ENCODE measurements around the gene NCKAP5. TPM values are rescaled to one million over a fixed set of nuclear protein-coding genes. Genes with fewer than 3 reads are reported as not detected.

NCKAP5 gene
- total RNA-seq, 4 donors from 2014 or later = 0.37 to 1.3 (median 0.83) TPM

DNA sequence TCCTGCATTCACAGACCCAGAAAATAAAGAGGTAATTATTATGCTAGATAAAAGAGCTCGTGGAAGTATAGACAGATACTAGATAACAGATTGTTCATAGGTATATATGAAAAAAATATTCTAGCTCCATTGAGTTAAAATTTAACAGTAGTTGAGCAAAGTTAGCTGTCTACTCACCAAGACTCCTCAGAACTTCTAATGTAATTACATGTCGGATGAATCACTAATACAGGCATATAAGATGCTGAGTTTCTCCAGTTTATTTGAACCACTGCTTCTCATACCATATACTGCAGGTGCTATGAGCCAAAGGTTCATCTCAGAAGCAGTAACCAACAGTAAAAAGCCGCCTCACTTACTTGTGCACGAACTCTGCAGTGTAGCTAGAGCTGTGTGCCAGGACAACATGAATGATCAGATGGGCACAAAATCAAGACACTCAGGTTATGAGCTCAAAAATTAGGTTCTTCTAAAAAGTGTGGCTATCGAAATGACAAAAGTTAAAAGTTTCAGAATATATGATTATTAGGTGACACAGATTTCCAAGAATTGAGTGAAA, 373.4 kb downstream of the NCKAP5 start:
- TF ChIP-seq, protein P1, sequence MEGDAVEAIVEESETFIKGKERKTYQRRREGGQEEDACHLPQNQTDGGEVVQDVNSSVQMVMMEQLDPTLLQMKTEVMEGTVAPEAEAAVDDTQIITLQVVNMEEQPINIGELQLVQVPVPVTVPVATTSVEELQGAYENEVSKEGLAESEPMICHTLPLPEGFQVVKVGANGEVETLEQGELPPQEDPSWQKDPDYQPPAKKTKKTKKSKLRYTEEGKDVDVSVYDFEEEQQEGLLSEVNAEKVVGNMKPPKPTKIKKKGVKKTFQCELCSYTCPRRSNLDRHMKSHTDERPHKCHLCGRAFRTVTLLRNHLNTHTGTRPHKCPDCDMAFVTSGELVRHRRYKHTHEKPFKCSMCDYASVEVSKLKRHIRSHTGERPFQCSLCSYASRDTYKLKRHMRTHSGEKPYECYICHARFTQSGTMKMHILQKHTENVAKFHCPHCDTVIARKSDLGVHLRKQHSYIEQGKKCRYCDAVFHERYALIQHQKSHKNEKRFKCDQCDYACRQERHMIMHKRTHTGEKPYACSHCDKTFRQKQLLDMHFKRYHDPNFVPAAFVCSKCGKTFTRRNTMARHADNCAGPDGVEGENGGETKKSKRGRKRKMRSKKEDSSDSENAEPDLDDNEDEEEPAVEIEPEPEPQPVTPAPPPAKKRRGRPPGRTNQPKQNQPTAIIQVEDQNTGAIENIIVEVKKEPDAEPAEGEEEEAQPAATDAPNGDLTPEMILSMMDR (IDR thresholded peaks at IDR 0.05) = no peak
- DNase-seq (ENCODE audit: low spot score) = no peak
- no peak for ATAC-seq (ENCODE audit: low FRiP score)

DNA sequence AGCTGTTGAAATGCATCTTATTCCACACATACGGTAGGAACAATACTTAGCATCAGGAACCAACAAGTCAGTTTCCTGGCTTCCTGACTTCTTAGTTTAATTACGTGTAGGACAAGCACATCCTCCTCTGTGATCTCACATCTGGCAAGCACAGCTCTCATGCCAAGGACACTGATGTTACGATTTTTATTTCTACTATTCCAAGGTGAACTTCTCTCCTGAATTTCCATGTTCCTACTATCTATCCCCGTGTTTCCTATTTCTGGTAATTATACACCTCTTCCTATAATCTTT, 374.0 kb downstream of the NCKAP5 start:
- ATAC-seq (ENCODE audit: low FRiP score) (no peak), DNase-seq (ENCODE audit: low spot score) (no peak)
- TF ChIP-seq, protein P1 (IDR thresholded peaks at IDR 0.05) = no peak

GRCh38 chr2:133193544-133194361, 374.5 kb downstream of the NCKAP5 start:
- DNase-seq (ENCODE audit: low spot score) = no peak
- no peak for ATAC-seq (ENCODE audit: low FRiP score)
- TF ChIP-seq, protein P1 (IDR thresholded peaks at IDR 0.05) = no peak

GRCh38 chr2:133192028-133192427, 376.2 kb downstream of the NCKAP5 start:
- DNase-seq (ENCODE audit: low spot score) = no peak
- no peak for ATAC-seq (ENCODE audit: low FRiP score)
- TF ChIP-seq, protein P1 (IDR thresholded peaks at IDR 0.05) = no peak

DNA sequence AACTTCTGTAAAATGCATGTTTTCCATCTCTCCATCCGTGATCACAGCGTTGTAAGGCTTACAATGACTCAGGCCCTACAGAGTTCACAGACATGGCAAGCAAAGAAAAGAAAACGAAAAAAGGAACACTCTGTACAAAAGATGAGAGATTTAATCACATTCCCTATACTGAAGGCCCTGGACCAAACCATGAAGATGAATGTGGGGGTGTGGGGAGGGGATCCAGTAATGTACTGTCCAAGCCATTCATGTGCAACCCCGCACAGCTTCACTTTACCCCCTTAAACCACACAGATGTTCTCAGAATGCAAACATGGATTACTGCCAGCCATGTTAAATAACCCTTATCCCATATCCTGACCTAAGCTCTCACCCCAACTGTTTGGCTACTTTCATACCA, 391.1 kb downstream of the NCKAP5 start:
- no peak for DNase-seq (ENCODE audit: low spot score)
- no peak for ATAC-seq (ENCODE audit: low FRiP score)
- TF ChIP-seq, protein P1 (IDR thresholded peaks at IDR 0.05) = no peak

DNA sequence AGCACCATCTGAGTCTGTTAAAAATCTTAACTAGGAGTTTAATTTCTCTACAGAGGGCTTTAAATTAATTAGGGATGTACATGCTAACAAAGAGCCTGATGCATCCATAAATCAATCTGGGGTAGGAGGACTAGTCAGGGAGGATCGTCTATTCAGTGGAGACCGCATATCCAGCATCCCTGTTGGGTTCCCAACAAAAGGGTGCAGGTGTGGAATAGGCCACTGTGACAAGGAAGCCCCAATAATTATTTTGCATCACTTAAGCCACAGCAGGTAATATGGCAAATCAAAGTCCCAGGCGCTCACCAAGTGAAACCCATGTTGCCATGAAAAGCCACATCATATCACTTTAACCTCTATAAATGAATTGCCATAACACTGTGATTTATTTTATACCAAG, 392.3 kb downstream of the NCKAP5 start:
- ATAC-seq (ENCODE audit: low FRiP score) (no peak), DNase-seq (ENCODE audit: low spot score) (no peak)
- TF ChIP-seq, protein P1 (IDR thresholded peaks at IDR 0.05) = no peak

GRCh38 chr2:133173224-133173623, 395.0 kb downstream of the NCKAP5 start:
- ATAC-seq (ENCODE audit: low FRiP score) = no peak
- TF ChIP-seq, protein P1 (IDR thresholded peaks at IDR 0.05) = no peak
- no peak for DNase-seq (ENCODE audit: low spot score)
